H1 (cell line): ENCODE measurements around the gene RTKN2. TPM values are rescaled to one million over a fixed set of nuclear protein-coding genes. Genes with fewer than 3 reads are reported as not detected.

ENCODE experiments used
- CEBPB ChIP-seq: IDR thresholded peaks from 2 replicates; pipeline ENCODE4 v1.6.1; 2012; ENCODE audit warnings: low read depth, low read length
- EZH2 ChIP-seq: fragments of 200-600 bp; sonication (generic); IDR thresholded peaks from 2 replicates; pipeline ENCODE4 v1.7.1; 2012; ENCODE audit warnings: low read depth, mild to moderate bottlenecking, moderate library complexity, low read length, inconsistent platforms; ENCODE audit not compliant: severe bottlenecking
- RAD21 ChIP-seq, 2 experiments: IDR thresholded peaks in 1 of 2; conservative IDR thresholded peaks in 1 of 2; 2 replicates each; pipeline ENCODE4 v1.6.1; 2011; ENCODE audit warnings: low read depth in 2 of 2, low read length in 2 of 2, improper control_type of control experiment in 1 of 2, inconsistent platforms in 1 of 2, mild to moderate bottlenecking in 1 of 2, moderate library complexity in 1 of 2
- SUZ12 ChIP-seq: fragments of 200-600 bp; sonication (generic); IDR thresholded peaks from 2 replicates; pipeline ENCODE4 v1.6.1; 2012; ENCODE audit warnings: mild to moderate bottlenecking, inconsistent platforms, low read length, moderate library complexity, mixed read lengths
- polyA plus RNA-seq, 7 experiments: library from polyadenylated mRNA; depleted of rRNA in 3 of 7; stranded (reverse) in 5 of 7; unstranded in 2 of 7; fragments of >200 nt in 5 of 7; fragments of 200-250 nt in 2 of 7; gene quantifications; 1 replicate in 5 of 7; 2 replicates in 1 of 7; 4 replicates in 1 of 7; pipeline versions ENCODE4 v1.2.1 to v1.2.3, GENCODE V29; 2011 to 2013; ENCODE audit warnings: missing spikeins in 2 of 7, mixed read lengths in 2 of 7
- total RNA-seq: library from RNA; stranded (reverse); fragmentation: NEBNext Ultra II Directional; extraction: Animal tissue kit (Norgen Biotek cat#: 25700); gene quantifications from 2 replicates; pipeline ENCODE4 v1.2.1, GENCODE V29; 2021
- TF ChIP-seq, protein P1 (sequence below): fragments of 300-600 bp; sonication (generic); IDR thresholded peaks from 2 replicates; pipeline ENCODE4 v1.7.1; 2012; ENCODE audit warnings: low read length, moderate library complexity, mild to moderate bottlenecking, inconsistent platforms; ENCODE audit not compliant: insufficient replicate concordance

The RTKN2 gene
- total and polyA plus RNA-seq, 2 of the 8 experiments (the other 6 are each of a cell fraction or from before 2014, with no cell fraction given): 5.1 to 24.6 TPM

DNA sequence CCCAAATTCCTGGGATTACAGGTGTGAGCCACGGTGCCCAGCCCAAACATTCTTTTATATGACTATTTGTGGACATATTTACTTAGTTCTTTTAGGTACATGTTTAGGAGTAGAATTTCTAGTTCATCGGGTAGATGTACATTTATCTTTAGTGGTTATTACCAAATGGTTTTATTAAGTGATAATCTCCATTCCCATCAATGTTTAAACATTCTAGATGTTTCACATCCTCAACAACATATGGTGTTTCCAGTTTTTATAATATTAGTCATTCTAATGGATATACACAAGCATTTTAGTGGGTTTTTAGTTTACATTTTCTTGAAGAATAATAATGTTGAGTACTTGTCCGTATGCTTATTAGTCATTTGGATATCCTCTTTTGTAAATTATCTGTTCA is 131.7 kb downstream of the RTKN2 start (continued):
- TF ChIP-seq, protein P1, sequence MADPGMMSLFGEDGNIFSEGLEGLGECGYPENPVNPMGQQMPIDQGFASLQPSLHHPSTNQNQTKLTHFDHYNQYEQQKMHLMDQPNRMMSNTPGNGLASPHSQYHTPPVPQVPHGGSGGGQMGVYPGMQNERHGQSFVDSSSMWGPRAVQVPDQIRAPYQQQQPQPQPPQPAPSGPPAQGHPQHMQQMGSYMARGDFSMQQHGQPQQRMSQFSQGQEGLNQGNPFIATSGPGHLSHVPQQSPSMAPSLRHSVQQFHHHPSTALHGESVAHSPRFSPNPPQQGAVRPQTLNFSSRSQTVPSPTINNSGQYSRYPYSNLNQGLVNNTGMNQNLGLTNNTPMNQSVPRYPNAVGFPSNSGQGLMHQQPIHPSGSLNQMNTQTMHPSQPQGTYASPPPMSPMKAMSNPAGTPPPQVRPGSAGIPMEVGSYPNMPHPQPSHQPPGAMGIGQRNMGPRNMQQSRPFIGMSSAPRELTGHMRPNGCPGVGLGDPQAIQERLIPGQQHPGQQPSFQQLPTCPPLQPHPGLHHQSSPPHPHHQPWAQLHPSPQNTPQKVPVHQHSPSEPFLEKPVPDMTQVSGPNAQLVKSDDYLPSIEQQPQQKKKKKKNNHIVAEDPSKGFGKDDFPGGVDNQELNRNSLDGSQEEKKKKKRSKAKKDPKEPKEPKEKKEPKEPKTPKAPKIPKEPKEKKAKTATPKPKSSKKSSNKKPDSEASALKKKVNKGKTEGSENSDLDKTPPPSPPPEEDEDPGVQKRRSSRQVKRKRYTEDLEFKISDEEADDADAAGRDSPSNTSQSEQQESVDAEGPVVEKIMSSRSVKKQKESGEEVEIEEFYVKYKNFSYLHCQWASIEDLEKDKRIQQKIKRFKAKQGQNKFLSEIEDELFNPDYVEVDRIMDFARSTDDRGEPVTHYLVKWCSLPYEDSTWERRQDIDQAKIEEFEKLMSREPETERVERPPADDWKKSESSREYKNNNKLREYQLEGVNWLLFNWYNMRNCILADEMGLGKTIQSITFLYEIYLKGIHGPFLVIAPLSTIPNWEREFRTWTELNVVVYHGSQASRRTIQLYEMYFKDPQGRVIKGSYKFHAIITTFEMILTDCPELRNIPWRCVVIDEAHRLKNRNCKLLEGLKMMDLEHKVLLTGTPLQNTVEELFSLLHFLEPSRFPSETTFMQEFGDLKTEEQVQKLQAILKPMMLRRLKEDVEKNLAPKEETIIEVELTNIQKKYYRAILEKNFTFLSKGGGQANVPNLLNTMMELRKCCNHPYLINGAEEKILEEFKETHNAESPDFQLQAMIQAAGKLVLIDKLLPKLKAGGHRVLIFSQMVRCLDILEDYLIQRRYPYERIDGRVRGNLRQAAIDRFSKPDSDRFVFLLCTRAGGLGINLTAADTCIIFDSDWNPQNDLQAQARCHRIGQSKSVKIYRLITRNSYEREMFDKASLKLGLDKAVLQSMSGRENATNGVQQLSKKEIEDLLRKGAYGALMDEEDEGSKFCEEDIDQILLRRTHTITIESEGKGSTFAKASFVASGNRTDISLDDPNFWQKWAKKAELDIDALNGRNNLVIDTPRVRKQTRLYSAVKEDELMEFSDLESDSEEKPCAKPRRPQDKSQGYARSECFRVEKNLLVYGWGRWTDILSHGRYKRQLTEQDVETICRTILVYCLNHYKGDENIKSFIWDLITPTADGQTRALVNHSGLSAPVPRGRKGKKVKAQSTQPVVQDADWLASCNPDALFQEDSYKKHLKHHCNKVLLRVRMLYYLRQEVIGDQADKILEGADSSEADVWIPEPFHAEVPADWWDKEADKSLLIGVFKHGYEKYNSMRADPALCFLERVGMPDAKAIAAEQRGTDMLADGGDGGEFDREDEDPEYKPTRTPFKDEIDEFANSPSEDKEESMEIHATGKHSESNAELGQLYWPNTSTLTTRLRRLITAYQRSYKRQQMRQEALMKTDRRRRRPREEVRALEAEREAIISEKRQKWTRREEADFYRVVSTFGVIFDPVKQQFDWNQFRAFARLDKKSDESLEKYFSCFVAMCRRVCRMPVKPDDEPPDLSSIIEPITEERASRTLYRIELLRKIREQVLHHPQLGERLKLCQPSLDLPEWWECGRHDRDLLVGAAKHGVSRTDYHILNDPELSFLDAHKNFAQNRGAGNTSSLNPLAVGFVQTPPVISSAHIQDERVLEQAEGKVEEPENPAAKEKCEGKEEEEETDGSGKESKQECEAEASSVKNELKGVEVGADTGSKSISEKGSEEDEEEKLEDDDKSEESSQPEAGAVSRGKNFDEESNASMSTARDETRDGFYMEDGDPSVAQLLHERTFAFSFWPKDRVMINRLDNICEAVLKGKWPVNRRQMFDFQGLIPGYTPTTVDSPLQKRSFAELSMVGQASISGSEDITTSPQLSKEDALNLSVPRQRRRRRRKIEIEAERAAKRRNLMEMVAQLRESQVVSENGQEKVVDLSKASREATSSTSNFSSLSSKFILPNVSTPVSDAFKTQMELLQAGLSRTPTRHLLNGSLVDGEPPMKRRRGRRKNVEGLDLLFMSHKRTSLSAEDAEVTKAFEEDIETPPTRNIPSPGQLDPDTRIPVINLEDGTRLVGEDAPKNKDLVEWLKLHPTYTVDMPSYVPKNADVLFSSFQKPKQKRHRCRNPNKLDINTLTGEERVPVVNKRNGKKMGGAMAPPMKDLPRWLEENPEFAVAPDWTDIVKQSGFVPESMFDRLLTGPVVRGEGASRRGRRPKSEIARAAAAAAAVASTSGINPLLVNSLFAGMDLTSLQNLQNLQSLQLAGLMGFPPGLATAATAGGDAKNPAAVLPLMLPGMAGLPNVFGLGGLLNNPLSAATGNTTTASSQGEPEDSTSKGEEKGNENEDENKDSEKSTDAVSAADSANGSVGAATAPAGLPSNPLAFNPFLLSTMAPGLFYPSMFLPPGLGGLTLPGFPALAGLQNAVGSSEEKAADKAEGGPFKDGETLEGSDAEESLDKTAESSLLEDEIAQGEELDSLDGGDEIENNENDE: no peak
- TF ChIP-seq CEBPB: no peak
- TF ChIP-seq RAD21 (IDR thresholded peaks at IDR 0.05 in 1 of 2, conservative IDR thresholded peaks at IDR 0.05 in 1 of 2; ENCODE audit: low read depth in 2 of 2, low read length in 2 of 2): no peak
- TF ChIP-seq SUZ12: no peak
- no peak for TF ChIP-seq EZH2
